ENCODE results near the gene NEDD8.
"Not testable (repeated sequence)": the region's sequence is repeated elsewhere in the genome, so short reads cannot be mapped to it uniquely, and the experiment has no call there.

The NEDD8 gene

DNA sequence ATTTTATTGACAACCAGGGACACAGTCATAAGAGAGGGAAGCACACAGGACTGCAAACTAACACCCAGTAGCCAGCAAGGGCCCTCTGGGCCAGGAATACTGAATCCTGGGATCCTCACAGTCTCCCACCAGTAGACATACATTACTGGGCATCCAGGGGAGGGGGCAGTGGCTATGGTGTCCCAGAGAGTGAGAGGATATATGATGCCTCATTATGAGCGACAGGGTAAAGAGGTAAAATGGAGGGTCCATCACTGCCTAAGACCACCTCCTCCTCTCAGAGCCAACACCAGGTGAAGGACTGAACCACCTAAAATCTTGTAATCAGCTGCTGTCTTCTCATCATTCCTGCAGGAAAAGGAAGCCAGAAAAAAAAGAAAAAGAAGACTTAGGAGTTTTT, 15.3 kb downstream of the NEDD8 start:
- DNase-seq, result not testable (repeated sequence)

DNA sequence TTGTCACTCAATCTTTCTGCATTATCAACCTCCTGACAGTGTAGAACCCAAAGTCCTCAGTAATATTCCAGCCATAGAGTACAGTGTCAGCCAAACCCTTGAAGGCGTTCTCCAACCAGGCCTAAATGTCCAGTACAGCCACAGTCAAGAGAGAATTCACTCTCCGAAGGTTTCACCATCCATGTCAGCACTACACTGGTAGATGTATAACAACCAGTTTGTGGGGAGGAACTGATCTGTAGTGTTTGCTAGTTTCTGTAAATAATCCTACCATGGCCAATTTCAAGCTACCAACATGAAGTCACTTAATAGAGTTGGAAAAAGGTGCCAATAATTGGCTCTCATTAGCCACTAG, 15.8 kb downstream of the NEDD8 start:
- no peak for DNase-seq

DNA sequence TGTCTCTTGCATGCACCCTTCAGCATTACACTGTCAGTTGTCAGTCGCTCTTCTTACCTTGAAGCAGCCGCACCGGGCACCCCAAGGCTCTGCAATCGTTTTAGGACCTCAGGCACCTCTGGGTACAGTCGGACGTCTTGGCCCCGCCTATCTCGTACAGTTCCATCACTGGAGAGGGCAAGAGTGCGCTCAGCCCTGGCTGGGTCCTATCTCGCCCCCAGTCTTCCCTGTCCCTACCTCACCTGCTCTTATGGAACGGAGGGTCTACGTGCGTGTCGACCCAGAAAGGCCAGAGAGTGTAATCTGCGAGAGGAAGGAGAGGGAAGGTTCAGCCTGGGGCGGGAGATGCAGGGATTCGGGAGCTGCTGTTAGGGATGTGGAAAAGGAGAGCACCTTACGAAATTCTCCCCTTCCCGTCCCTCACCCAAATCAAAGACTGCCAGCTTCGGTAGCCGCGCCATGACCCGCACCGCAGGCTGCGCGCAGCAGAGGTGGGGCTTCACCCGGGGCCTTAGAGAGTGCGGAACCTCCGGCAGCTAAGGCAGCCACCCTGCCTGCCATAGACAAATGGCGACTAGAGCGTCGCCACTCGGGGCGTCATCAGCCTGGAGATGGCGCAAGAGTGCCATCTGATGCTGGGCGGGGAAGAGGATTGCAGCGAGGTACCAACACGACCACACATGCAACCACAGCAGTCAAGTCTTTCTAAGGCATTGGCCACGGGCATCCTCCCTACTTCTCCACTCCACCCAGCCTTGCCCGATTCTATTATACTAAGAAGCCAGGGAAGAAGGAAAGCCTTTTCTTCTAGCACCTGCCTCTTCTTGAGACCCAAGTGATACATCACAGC, 16.4 kb downstream of the NEDD8 start, which contains the start of gene MDP1:
Gene MDP1 (minus strand): TSS at position 572 of the 850 bp plus-strand sequence. CDS start 111 bp downstream, at position 461.
- DNase-seq, result peak; percentile 83

GRCh38 chr14:24213866-24214662, 18.1 kb downstream of the NEDD8 start:
- DNase-seq, result no peak

GRCh38 chr14:24212924-24213865, 19.0 kb downstream of the NEDD8 start, which contains the start of gene CHMP4A:
Gene CHMP4A (minus strand): TSS chr14:24213488. CDS start chr14:24213439, 49 bp downstream.
- peak; percentile 95 for DNase-seq

DNA sequence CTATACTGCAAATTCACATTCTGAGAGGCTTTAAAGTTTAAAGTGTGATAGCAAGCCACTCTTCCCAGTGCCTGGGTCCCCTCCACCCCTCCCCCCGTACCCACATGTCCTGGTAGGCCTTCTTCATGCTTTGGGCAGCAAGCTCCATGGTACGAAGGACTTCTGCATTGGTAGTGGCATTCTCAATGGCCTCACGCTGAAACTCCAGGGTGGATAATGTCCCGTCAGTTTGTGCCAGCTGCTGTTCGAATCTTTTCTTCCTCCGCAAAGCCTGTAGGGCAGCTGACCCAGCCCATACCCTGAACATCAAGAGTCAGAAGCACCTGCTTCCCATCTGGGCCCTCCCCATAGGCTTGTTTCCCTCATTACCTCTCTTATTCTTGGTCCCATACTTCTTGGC, 20.9 kb downstream of the NEDD8 start:
- DNase-seq, result no peak

GRCh38 chr14:24207625-24208024, 24.5 kb downstream of the NEDD8 start:
- no peak for DNase-seq

- no peak for DNase-seq
Measured at GRCh38 chr14:24207104-24207551, 25.0 kb downstream of the NEDD8 start.

DNA sequence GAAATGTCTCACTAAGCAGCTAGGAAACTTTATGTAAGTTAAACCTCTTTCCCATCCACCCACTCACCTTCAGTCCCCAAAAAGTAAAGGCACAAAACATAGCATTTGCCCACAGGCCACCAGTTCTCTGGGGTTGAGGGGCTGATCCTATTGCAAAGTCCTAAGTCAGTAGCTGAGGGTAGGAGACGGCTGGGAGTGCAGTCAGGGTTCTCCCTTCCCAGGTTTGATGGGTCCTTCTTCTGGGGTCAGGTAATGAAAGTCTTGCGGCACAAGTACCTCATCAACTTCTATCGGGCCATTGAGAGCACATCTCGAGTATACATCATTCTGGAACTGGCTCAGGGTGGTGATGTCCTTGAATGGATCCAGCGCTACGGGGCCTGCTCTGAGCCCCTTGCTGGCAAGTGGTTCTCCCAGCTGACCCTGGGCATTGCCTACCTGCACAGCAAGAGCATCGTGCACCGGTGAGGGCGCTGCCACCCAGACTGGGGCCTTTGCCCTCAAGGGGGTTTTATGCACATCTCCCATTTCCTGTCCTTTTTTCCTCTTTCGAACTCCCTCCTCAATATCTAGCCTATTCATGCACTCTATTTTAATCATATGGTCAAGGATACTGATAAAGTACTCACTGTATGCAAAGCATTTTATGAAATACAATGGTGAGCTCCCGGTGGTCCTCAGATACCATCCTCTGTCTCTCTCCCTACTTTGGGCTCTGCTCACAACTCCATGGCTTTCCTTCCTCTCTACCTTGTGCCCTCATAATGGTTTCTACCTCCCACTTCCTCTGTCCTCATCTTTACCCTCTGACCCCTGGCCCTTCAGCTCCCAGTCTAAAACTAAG, 25.7 kb downstream of the NEDD8 start:
- DNase-seq, result no peak

DNA sequence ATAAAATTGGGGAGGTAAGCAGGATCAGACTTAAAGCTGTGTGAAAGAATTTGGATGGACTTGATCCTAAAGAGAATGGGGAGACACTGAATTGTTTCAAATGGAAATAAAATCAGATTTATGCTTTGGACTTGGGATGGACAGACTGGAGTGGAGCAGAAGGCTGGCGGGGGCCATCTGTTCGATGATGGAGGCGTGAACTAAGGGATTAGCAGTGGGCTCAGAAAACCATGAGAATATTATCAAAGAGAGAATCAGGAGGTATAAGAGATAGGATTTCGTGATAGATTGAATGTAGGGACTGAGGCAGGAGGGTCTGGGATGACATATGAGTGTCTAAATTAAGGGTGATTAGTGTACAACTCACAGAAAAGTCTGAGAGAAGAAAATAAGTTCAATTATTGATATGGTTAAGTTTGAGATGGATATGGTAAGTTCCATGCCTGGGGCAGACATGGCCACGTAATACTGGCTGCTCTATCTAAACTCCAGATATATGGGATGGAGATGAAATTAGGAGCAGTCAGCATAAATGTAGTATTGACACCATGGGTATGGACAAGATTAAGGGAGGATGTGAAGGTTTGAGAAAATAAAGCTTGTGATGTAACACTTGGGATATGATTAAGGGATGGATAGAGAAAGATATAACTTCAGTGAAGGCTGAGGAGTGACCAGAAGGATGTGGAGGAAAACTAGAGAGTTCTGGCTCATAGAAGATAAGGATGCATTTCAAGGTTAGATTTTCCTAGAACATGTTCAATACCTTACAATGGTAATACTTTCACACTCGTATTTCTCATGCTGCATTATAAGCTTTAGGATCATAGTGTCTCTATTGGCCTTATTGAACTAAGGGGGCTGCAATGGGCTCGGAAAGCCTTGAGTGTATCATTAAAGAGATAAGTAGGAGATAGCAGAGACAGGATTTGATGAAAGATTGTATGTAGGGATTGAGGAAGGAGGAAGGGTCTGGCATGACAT, 27.7 kb downstream of the NEDD8 start:
- no peak for DNase-seq

- not testable (repeated sequence) for DNase-seq
Measured at GRCh38 chr14:24203249-24203886, 28.8 kb downstream of the NEDD8 start.

DNA sequence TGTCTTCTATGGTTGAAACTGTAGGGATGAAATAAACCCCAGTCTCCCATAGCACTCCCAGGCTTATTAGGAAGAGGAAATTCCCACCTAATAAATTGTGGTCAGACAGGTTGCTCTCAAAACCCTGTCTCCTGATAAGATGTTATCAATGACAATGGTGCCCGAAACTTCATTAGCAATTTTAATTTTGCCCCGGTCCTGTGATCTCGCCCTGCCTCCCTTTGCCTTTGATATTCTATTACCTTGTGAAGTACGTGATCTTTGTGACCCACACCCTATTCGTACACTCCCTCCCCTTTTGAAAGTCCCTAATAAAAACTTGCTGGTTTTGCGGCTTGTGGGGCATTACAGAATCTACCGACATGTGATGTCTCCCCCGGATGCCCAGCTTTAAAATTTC, 29.6 kb downstream of the NEDD8 start:
- DNase-seq, result not testable (repeated sequence)

DNA sequence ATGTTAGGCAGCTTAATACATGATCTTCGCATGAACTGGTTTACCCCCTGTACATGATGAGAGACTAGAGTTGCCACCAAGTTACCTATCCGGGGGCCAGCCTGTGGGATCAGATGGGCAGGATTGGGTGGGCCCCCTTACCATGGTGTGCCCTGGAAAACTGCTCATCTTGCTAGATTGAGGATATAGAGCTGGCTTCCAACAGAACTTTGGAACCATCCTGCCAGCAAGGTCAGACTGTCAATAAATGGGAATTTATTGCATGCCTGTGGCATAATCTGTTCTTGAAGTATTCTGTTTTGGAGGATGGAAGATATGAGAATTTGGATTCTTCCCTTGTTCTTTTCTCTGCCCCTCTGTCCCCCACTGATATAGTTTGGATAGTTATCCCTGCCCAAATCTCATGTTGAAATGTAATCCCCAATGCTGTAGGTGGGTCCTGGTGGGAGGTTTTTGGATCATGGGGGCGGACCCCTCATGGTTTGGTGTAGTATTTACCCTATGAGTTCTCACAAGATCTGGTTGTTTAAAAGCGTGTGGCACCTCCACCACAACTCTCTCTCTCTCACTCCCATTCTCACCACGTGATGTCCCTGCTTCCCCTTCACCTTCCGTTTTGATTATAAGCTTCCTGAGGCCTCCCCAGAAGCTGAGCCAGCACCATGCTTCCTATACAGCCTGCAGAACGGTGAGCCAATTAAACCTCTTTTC, 33.2 kb downstream of the NEDD8 start:
- DNase-seq, result no peak

- DNase-seq, result no peak
Measured at GRCh38 chr14:24197056-24197450, 35.1 kb downstream of the NEDD8 start.

DNA sequence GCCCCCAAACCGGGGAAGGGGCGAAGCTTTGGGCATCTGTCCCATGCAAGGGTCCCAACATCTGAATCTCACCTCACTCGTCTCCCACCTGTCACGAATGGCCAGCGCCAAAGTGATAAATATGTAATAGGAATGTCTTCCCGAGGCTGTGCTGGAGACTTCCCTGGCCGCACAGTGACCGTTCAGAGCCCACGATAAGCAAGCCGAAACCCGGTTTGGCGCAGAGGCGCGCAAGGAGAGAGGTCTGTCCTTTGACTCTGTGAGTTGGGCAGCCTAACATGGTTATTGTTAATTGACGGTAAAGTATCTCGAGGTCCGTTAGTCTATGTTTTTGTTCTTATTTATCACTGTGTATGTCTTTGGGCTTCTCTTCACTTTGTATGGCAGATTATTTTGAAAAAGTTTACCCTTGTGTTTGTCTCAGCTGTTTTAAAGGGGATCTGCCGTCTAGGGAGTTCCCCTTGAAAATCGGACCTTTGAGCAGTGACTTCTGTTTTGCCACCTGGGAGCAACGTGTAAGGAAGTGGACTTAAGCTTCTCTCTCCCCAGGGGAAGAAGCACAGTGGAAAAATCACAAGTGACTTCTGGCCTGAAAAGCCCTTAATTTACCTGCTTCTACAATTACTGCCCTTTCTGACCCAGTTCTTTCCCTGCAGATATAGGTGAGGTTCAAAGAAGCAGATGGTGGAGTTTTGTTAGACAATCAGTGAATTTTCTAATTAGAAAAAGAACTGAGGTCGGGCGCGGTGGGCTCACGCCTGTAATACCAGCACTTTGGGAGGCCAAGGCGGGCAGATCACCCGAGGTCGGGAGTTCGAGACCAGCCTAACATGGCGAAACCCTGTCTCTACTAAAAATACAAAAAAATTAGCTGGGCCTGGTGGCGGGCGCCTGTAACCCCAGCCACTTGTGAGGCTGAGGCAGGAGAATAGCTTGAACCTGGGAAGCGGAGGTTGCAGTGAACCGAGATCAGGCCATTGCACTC, 35.8 kb downstream of the NEDD8 start:
- DNase-seq, result no peak

- DNase-seq, result peak; percentile 85
Measured at GRCh38 chr14:24195186-24196070, 36.7 kb downstream of the NEDD8 start, which contains the start of gene TM9SF1. Gene TM9SF1 (minus strand): TSS chr14:24195441. CDS start chr14:24195019, 422 bp downstream.

DNA sequence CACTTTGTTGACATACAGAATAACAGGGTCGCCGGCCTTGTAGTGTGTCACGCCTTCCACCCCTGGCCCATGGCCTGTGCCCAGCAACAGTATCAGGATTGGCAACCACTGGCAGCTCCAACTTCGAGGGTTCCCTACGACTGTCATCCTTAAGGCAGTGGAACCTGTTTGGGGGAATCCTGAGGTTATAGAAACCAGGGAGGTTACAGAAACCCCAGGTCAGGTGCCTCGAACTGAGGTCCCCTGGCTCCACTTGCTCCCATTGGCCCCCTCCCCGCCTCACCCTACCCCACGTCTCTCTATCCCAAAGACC, 37.3 kb downstream of the NEDD8 start:
- DNase-seq, result no peak
